GM19463 (cell line): Measurements from ENCODE around the gene HSPA2.
A peak's percentile ranks its signal among the peaks of the same experiment; 100 is the strongest.

ENCODE experiments used
- ATAC-seq: cut with Tn5 transposase; IDR thresholded peaks from one replicate; pipeline ENCODE4 v1.9.1; 2021; ENCODE audit warnings: mild to moderate bottlenecking, moderate library complexity; ENCODE audit not compliant: unreplicated experiment

Gene HSPA2

GRCh38 chr14:64540208-64541202 is at the start of gene HSPA2:
Gene HSPA2 (plus strand): TSS chr14:64540741. CDS start chr14:64540850, 109 bp downstream.
- ATAC-seq: peak; percentile 95

GRCh38 chr14:64491637-64492036 is 48.9 kb upstream of the HSPA2 start:
- ATAC-seq: no peak

GRCh38 chr14:64493455-64493854 is 47.1 kb upstream of the HSPA2 start:
- no peak for ATAC-seq

GRCh38 chr14:64495252-64495651 is 45.3 kb upstream of the HSPA2 start:
- no peak for ATAC-seq

GRCh38 chr14:64496764-64497163 is 43.8 kb upstream of the HSPA2 start:
- no peak for ATAC-seq

GRCh38 chr14:64500088-64500487 is 40.5 kb upstream of the HSPA2 start:
- no peak for ATAC-seq

- no peak for ATAC-seq
These were observed 39.0 kb upstream of the HSPA2 start for GRCh38 chr14:64501411-64502171.

GRCh38 chr14:64502456-64502855 is 38.1 kb upstream of the HSPA2 start:
- ATAC-seq: no peak

- no peak for ATAC-seq
These were observed 37.6 kb upstream of the HSPA2 start for GRCh38 chr14:64502887-64503433.

GRCh38 chr14:64503434-64504309 is 36.9 kb upstream of the HSPA2 start, which contains the start of gene ZBTB25:
Gene ZBTB25 (minus strand): TSS chr14:64503838. CDS start chr14:64490533, 13,305 bp downstream.
- ATAC-seq: peak; percentile 62

GRCh38 chr14:64504310-64504896 is 36.1 kb upstream of the HSPA2 start, which contains the start of gene ZBTB1:
Gene ZBTB1 (plus strand): TSS chr14:64504770. CDS start chr14:64521505, 16,735 bp downstream.
- peak; percentile 22 for ATAC-seq

- peak; percentile 25 for ATAC-seq
These were observed 35.4 kb upstream of the HSPA2 start for GRCh38 chr14:64504897-64505794.

GRCh38 chr14:64506721-64507120 is 33.8 kb upstream of the HSPA2 start:
- no peak for ATAC-seq

GRCh38 chr14:64507376-64508156 is 33.0 kb upstream of the HSPA2 start:
- ATAC-seq: no peak

- ATAC-seq: no peak
These were observed 32.2 kb upstream of the HSPA2 start for GRCh38 chr14:64508215-64508776.

- ATAC-seq: no peak
These were observed 31.5 kb upstream of the HSPA2 start for GRCh38 chr14:64509036-64509435.

GRCh38 chr14:64510825-64511671 is 29.5 kb upstream of the HSPA2 start:
- ATAC-seq: no peak
